OCI-LY3 (cell line): Measurements from ENCODE around the gene TRIO.

Experiments
- CTCF ChIP-seq: fragments of 200-600, 300-600 bp; sonication (generic); IDR thresholded peaks from 2 replicates; pipeline ENCODE4 v1.5.1; 2014; ENCODE audit warnings: antibody characterized with exemption, low read length, low read depth
- EZH2phosphoT487 ChIP-seq: fragments of 200-600 bp; shearing (Covaris generic); IDR thresholded peaks from 2 replicates; pipeline ENCODE4 v1.6.1; 2018; ENCODE audit warnings: antibody characterized with exemption, mixed run types, low read depth

- TF ChIP-seq CTCF (no peak), EZH2phosphoT487 (no peak)
Measured at GRCh38 chr5:14236757-14237156, 93.6 kb downstream of the TRIO start.
